ENCODE measurements around the gene PRKCE. TPM values are rescaled to one million over a fixed set of nuclear protein-coding genes. Genes with fewer than 3 reads are reported as not detected.

PRKCE gene
- total and polyA plus RNA-seq, 11 donors = 4.1 to 22.3 (median 16.2) TPM

DNA sequence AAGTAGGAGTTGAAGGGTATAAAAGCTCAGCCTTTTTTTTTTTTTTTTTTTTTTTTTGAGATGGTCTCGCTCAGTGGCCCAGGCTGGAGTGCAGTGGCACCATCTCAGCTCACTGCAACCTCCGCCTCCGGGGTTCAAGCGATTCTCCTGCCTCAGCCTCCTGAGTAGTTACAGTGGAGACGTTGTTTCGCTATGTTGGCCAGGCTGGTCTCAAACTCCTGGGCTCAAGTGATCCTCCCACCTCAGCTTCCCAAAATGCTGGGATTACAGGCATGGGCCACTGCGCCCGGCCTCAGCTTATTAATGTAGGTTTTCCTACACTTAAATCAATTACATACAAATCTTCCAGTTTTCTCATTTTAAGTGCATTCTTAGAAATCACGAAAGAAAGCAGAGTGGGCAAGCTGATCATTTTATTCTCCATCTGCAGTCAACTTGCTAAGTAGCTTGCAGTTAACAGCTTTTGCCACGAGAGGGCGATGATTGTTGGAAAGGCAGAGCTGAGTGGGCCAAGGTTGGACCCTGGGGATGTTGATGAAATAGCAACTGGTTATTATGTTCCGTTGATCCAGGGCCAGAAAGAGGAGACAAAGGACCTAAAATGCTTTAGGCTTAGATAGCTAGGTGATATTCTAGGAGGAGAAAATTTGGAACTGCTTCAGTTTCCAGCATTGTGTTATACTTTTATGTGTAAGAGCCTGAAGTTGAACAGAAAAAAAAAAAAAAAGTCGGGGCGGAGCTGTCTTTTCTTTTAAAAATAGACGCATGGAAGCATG is 411.4 kb downstream of the PRKCE start:
- Histone ChIP-seq H3K27me3 (no peaks in the 10 kb centered on the region), H3K36me3 (no peaks in the 10 kb centered on the region), H3K4me1 (peaks cover 0 to 55% (median 23%) of the 10 kb centered on the region in 12 donors), H3K4me3 (peak overlapping the region in 2 of 12 donors; percentile 6 to 19), H3K9me3 (no peaks in the 10 kb centered on the region), H3K27ac (peak overlapping the region in 11 of 12 donors; percentile 33 to 82 (median 69))
- TF ChIP-seq POLR2A (IDR thresholded peaks at IDR 0.05) = no peak
- TF ChIP-seq, protein P1, sequence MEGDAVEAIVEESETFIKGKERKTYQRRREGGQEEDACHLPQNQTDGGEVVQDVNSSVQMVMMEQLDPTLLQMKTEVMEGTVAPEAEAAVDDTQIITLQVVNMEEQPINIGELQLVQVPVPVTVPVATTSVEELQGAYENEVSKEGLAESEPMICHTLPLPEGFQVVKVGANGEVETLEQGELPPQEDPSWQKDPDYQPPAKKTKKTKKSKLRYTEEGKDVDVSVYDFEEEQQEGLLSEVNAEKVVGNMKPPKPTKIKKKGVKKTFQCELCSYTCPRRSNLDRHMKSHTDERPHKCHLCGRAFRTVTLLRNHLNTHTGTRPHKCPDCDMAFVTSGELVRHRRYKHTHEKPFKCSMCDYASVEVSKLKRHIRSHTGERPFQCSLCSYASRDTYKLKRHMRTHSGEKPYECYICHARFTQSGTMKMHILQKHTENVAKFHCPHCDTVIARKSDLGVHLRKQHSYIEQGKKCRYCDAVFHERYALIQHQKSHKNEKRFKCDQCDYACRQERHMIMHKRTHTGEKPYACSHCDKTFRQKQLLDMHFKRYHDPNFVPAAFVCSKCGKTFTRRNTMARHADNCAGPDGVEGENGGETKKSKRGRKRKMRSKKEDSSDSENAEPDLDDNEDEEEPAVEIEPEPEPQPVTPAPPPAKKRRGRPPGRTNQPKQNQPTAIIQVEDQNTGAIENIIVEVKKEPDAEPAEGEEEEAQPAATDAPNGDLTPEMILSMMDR (IDR thresholded peaks at IDR 0.05) = peak; percentile 82 to 96 (median 88)
- WGBS, 4 donors = 42 to 48% (median 42%) methylated on average over 15 of the region's 15 CpGs
- peak in 4 of 5 donors; percentile 84 to 91 (median 88) for DNase-seq
- ATAC-seq = peak; percentile 63 to 84 (median 80)
- intact Hi-C loops (cut with DNase I) = loop anchor here (1.0 to 10.0 kb wide), 13 partner anchors 51 to 304 kb away; partner anchors contain the start of gene EPAS1 (in 9 of the 10)

DNA sequence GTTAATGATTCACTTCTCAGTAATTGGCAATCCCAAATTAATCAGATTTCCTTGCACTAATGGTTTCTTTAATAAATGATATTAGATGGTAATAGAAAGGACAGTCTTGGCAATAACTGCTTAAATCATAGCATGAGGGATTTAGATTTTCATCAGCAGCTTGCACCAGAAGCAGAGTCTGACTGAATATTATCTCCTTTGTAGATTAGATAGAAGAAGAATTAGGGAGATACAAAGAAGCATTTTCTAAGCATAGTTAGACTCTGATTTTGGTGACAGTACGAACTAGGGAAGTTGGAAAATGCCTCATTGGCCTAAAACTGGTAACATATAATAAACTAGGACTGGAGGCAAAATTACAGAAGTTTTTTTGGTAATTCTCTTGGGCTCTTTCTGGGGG is 412.9 kb downstream of the PRKCE start:
- no peak overlapping the region for H3K4me3 ChIP-seq
- no peaks in the 10 kb centered on the region for H3K9me3 ChIP-seq
- ATAC-seq (no peak), DNase-seq (no peak)
- TF ChIP-seq, protein P1 (IDR thresholded peaks at IDR 0.05) = no peak
- no peak for TF ChIP-seq POLR2A (IDR thresholded peaks at IDR 0.05)
- H3K4me1 ChIP-seq = peaks cover 0 to 51% (median 17%) of the 10 kb centered on the region in 12 donors
- intact Hi-C loops (cut with DNase I) = loop anchor here in 9 of 10 donors (5.0 to 10.0 kb wide), 9 partner anchors 50 to 303 kb away; partner anchors contain the start of gene EPAS1 (in 8 of the 9)
- H3K27ac ChIP-seq = peak overlapping the region in 9 of 12 donors; percentile 7 to 80 (median 47)
- no peaks in the 10 kb centered on the region for H3K36me3 ChIP-seq
- 83 to 93% (median 89%) methylated on average over 1 of the region's 1 CpG for WGBS, 4 donors
- H3K27me3 ChIP-seq = no peaks in the 10 kb centered on the region

DNA sequence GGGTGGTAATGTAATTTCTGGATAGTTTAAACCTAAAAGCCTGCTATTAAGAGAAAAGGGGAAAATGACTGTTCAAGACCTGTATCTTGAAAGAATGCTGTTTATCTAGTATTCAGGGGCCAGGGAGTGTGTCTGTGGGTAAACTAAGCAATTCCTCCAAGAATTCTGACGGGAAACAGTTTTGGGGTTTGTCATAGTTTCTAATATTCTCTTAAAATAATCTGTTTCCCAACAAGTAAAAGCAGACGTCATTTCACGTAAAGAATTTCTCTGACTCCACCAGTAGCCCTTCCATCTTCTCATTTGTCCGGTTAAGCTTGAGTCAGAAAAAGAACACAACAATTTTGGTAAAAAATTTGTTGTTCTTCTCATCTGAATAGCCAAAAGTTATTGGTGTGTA is 413.7 kb downstream of the PRKCE start:
- intact Hi-C loops (cut with DNase I) = loop anchor here in 7 of 10 donors (5.0 to 10.0 kb wide), 7 partner anchors 50 to 302 kb away; partner anchors contain the start of gene EPAS1 (in 4 of the 7)

More for the DNA sequence above, 413.7 kb downstream of the PRKCE start:
- DNase-seq (no peak), ATAC-seq (no peak)
- Histone ChIP-seq H3K4me1 (peaks cover 0 to 51% (median 17%) of the 10 kb centered on the region in 12 donors), H3K27me3 (no peaks in the 10 kb centered on the region), H3K4me3 (no peak overlapping the region), H3K36me3 (no peaks in the 10 kb centered on the region), H3K27ac (peak overlapping the region in 7 of 12 donors; percentile 14 to 80 (median 43)), H3K9me3 (no peaks in the 10 kb centered on the region)
- 92 to 96% (median 95%) methylated on average over 4 of the region's 4 CpGs for WGBS, 4 donors
- TF ChIP-seq, protein P1 (IDR thresholded peaks at IDR 0.05) = no peak
- TF ChIP-seq POLR2A (IDR thresholded peaks at IDR 0.05) = no peak
